CD4-positive, alpha-beta T cell treated with Interleukin-1 beta for 1 hour (primary cell): ENCODE measurements around the gene SNX22.
"Not testable (repeated sequence)": the region's sequence is repeated elsewhere in the genome, so short reads cannot be mapped to it uniquely, and the experiment has no call there.

Experiments
- DNase-seq, 2 donors: peaks; one replicate each; pipeline ENCODE4 v3.0.0-alpha.2; 2020 to 2022

The SNX22 gene

DNA sequence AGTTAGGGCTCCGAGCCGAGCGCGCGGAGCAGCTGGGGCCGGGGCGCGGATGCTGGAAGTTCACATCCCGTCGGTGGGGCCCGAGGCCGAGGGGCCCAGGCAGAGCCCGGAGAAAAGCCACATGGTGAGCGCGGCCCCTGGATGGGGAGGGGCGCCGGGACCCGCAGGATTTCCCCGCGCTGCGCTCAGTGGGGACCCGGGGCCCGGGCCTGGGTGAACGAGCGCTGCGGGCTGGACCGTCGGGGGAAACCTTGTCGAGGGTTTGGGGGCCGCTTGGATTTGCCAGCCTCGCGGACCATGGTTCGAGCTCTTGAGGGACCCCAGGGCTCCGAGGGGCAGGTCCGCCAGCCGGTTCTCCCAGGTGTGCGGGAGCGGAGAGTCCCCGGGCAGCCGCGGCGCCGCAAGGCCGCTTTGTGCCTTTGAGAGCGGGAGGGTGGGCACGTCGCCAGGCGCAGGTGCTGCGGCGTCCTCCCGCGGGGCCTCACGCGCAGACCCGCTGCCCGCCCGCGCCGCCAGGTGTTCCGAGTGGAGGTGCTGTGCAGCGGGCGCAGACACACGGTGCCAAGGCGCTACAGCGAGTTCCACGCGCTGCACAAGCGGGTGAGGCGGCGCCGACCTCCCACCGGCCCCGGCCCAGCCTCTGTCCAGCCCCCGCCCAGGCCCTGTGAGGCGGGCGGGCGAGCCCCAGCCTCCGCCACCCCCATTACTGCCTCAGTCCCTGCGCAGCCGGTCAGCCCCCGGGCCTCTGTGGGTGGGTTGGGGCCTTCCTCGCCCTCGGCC is at the start of gene SNX22:
TSS of gene SNX22 (plus strand) at position 5 of the 780 bp plus-strand sequence. CDS start at position 50, 45 bp downstream.
- DNase-seq = peak in 1 of 2 donors; percentile 28

DNA sequence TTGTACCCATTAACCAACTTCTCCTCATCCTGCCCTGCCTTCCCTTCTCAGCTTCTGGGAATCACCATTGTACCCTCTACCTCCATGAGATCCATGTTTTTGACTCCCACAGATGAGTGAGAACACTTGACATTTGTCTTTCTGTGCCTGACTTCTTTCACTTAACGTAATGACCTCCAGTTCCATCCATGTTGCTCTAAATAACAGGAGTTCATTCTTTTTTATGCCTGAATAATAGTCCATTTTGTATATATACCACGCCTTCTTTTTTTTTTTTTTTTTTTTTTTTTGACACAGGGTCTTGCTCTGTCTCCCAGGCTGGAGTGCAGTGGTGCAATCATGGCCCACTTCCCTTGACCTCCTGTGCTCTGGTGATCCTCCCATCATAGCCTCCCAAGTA is 49.0 kb upstream of the SNX22 start:
- no peak for DNase-seq

DNA sequence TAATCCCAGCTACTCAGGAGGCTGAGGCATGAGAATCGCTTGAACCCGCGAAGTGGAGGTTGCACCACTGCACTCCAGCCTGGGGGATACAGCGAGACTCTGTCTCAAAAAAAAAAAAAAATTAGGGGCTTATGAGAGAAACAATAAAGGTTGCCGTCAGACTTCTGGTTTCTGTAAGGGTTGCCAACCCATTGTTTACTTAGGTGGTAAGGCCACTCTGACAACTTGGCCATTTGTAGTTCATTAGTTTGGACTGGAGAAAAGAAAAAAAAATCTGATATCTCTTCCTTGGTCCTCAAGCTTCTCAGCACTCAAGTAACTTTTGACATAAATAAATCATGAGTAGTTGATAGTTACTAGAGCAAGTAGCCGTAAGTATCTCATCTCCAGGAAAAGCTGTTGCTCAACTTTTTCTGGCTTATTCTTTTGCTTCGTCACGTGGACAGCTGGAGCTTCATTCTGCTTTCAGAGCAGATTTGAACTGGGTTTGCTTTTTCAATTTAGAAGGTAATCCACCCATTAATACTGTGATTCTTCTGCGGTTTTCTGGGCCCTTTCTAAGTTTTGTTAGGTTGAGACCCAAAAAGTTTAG is 46.3 kb upstream of the SNX22 start:
- DNase-seq = no peak

DNA sequence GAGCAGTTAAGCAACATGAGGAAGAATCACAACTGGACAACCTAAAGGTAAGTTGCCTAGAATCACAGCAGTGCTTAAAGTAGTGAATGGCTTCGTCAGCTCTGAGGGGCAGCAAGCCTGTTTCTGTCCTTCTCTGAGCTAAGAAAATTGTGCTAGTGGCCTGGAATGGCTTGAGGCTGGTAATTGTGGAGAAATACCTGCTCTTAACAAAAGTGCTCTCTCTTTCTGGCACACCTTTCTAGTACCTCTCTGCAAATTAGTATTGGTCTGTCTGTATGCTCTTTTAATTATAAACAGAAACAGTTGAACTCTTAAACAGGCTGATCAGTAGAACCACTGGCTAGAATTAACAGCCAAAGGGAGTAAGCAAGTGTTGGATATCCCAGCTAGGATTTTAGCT is 44.2 kb upstream of the SNX22 start:
- no peak for DNase-seq

DNA sequence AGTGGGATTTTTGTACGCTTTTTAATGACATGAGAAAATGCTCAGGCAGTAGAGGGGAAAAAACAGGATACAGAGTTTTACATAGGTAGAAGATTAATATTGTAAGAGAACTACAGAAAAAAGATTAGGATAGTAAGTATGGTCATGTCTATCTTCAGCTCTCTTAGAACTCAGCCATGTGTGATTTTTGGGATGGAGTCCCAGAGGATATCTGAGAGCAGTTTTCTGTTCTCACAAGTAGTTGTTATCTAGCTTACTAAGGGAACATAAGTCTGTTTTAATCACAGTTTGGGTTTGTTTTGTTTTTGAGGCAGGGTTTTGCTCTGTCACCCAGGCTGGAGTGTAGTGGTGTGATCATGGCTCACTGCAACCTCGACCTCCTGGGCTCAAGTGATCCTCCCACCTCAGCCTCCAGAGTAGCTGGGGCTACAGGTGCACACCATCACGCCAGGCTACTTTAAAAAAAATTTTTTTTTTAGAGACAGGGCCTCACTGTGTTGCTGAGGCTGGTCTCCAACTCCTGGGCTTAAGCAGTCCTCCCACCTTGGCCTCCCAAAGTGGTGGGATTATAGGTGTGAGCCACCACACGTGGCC is 41.3 kb upstream of the SNX22 start:
- DNase-seq = not testable (repeated sequence)

DNA sequence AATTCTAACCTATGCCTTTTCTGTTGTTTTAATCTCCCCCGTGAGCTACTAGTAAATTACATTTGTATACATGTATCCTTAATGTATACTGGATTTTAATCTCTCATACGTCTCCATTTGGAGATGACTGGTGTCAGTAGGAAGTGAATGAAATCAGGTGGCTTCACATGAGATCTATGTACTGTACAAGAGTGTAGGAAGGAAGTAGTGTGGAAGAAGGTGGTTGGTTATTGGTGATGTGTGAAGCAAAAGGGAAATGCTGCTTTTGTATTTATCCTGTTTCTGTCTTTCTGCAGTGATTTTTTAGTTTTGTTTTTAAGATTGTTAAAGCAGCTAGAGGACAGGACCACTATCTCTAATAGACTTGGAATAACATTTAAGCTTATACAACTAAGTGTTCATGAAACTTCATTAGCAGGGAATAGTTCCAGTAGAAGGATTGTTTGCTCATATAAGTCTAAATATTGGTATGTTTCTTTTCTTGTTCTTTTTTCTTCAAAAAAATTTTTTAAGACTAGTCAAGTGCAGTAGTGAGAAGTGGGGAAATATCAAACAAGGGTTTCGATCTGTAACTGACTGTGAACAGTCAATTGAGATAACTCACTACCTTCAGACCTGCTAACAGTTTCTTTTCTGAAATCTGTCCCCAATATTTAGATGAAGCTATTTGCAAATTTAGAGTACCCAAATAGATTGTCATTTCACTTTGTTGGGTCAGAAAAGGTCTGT is 40.4 kb upstream of the SNX22 start:
- DNase-seq = peak in 1 of 2 donors; percentile 6

DNA sequence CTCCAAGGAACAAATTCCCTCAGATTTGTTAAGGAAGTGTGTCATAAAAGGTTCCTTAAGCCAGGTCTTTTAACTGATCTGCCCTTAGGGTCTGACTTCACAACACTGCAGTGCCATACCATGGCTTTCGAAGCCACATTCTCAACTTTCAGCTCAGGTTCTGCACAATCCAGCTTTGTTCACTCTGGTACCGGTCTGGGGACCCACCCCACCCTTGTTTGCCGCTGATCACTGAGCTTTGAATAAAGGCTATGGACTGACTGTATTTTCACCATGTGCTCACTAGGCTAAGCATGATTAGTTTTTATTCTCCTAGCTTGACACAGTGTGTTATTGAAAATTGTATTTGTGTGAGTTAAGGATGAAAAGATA is 39.9 kb upstream of the SNX22 start:
- no peak for DNase-seq

DNA sequence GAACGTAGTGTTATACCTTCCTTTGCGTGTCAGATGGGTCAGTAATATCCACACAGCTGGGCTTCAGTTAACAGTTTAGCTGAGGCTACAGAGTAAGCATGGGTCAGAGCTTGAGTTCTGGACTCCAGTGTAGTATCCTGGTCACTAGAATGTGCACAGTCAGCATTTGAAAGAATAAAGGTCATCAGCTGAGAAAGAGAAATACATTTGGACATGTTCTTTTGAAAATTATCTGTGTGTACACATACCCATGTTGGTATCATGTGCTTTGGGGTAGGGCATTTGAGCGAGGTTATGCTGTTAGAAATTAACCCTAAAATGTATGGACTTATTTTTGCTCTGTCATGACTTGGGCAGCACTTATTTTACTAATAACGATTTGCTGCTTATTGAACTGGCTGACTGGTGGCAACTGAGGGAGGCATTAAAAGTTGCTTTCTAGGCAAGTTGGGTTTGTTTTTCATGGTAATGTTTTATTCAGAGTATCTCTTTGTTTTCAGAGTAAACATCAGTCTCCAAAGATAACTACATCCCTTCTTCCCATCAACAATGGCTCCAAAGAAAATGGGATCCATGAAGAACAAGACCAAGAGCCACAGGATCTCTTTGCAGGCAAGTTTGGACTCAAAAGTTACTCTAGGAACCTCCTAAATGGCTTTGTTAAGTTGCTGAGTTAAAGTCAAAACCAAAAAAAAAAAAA is 39.3 kb upstream of the SNX22 start:
- no peak for DNase-seq

DNA sequence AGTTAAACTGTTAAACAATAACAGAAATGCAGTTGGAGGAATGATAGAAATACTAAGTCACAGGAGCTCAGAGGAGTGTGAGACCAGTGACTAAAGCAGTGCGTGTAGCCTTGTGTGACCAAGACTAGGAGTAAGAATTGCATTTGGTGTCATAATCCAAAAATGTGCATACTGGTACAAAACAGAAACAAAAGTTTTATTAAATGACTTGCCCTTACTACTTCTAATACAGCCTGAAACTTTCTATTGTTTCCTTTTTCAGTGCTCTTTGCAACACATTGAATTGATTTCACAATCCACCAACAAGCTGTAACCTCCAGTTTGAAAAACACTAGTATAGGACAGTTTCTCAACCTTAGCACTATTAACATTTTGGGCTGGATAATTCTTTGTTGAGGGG is 38.6 kb upstream of the SNX22 start:
- no peak for DNase-seq

DNA sequence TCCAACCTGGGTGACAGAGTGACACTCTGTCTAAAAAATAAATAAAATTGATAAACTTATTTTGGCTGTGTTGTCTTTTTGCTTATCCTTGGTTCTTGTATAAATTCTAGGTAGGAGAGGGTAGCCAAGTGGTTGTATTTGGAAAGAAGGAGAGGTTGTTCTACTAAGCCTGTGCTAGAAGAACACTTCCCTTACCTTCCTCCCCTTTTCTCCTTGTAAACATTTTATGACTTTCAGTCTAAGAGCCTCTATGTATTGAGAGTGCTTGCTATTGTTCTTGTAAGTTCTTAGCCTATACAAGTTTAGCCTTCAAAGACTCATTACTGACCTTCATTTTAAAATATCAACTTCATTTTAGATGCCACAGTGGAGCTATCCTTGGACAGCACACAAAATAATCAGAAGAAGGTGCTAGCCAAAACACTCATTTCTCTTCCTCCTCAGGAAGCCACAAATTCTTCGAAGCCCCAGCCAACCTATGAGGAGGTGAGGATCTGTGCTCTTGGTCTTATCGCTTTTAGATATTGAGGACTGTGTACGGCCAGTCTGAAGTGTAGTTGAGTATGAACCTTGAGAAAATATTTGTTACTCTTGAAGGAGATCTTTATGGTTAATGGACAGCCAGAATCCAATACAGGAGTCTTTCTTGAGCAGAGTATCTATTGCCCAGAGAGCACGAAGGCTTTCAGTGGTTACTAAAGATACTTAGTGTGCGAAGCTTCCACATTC is 33.6 kb upstream of the SNX22 start:
- no peak for DNase-seq

DNA sequence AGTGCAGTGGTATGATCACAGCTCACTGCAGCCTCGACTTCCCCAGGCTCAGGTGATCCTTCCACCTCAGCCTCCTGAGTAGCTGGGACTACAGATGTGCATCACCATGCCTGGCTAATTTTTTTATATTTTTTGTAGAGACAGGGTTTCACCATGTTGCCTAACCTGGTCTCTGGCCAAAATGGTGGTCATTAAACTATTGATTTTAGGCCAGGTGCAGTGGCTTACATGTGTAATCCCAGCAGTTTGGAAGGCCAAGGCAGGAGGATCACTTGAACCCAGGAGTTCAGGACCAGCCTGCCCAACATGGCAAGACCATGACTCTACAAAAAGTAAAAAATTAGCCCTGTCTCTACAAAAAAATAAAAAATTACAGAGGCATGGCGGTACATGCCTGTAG is 31.2 kb upstream of the SNX22 start:
- DNase-seq = not testable (repeated sequence)

DNA sequence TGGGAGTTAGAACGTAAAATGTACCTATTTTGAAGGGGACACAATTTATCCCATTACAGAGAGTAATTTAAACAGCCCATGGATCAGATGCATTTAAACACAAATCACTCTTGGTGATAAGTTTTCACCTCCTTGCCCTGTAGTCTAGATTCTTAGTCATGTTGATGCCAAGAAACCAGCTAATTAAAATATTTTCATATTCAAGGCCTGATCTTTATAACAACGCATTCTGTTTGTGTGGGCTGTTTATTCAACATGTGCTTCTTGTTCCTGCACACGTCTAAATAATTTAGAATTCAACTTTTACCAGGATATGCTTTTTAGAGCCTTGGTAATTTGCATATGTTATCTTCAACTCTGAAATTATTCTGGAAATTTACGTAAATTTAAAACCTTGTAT is 29.9 kb upstream of the SNX22 start:
- DNase-seq = no peak

DNA sequence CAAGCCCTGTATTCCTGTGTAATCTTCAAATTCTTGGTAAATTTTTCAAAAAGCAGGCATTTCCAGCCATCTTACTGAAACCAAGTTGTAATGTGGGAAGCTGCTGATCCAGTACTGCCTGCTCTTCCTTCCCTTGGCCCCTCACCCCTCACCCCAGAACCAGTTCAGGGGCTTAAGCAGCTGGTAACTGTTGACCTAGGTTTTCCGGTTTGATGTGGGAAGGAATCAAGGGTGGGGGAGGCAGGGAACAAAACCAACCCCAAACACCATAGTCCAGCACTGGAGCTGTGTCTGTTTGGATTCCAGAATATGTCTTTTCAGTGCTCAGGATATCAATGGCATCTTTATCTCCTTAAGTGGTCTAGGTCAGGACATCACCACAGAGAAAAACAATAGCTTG is 29.1 kb upstream of the SNX22 start:
- DNase-seq = no peak

DNA sequence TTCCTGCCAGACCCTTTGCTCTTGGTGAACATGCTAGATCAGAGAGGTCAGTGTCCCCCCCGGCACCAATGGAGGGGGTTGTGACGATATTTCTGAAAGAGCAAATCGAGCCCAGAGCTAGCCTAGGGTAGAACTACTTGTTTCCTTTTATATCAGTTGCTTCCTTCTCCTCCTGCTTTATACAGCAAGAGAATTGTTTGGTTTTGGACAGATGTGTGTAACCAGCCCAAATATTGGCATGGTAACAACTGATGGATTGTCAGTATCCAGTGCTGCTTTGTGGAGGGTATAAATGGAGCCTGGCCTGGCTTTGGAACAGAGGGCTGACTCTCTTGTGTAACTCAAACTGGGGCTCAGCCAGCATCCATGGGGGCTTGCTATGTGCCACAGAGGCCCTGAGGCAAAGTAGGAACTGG is 28.6 kb upstream of the SNX22 start:
- no peak for DNase-seq

DNA sequence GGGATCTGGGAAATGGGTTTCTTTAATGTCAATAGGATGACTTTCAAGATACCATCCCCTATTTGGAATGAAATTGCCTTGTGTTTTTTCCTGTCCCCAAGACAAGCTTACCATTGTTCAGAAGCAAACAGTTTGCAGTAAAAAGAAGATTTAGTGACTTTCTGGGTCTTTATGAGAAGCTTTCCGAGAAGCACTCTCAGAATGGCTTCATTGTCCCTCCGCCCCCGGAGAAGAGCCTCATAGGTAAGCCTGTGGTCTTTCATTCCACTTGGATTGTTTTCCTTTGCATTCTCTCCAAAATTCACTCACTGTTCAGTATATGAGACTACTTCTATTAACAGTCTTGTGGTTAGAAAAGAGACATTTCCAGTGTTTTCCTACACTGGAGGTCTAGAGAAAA is 25.6 kb upstream of the SNX22 start:
- DNase-seq = no peak

DNA sequence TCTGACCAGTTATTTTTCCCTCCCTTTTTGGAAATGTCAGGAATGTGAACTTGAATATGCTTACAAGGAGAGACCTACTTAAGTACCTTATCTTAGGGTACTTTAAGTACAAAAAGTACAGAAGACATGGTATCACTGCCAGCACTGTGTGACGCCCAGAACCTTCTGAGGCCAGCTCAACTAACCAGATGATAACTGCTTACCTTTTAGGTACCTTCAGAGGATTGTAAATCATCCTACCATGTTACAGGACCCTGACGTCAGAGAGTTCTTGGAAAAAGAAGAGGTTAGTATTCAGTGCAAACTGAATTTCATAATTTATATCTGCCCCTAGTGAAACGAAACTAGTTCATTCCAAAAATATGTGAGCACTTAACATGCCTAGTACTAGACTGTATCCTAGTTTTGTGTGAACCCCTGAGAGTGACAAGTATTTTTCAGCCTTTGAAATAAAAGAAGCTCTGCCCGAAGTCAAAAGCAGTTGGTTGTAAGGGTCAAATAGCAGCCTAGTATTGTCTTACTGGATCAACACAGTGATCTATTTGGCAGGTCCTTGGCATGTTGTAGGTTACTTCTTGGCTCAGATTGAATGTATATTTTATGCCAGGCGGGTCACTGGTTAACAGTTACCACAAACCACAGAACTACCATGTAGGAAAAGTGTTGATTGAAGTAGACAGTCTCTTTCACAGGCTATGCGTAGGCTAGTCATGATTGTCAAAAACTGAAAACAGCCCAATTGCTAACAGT is 23.8 kb upstream of the SNX22 start:
- no peak for DNase-seq

DNA sequence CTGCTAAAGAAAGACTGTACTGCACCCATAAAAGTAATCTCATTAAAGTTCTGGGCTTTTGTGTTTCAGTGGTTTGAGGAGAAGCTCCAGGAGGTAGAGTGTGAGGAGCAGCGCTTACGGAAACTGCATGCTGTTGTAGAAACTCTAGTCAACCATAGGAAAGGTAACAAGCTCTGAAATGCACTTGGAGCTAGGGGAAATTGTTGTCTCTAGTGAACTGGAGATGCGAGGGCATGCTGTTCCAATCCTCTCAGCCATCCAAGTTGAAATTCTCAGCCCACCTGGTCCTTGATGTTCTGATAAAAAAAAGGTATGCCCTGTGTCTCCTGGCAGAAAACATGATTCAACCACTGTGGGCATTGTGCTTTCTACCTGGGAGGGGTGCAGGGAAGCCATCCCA is 21.4 kb upstream of the SNX22 start:
- no peak for DNase-seq

DNA sequence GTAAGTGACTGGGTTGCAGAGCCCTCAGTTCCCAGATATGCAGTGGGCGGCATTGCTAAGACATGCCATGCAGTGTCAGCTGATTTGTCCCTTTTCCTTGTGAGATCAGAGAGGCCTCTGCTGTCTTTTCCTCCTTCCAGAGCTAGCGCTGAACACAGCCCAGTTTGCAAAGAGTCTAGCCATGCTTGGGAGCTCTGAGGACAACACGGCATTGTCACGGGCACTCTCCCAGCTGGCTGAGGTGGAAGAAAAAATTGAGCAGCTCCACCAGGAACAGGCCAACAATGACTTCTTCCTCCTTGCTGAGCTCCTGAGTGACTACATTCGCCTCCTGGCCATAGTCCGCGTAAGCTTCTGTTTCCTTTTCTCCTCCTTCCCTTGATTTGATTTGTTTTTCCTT is 20.0 kb upstream of the SNX22 start:
- no peak for DNase-seq

DNA sequence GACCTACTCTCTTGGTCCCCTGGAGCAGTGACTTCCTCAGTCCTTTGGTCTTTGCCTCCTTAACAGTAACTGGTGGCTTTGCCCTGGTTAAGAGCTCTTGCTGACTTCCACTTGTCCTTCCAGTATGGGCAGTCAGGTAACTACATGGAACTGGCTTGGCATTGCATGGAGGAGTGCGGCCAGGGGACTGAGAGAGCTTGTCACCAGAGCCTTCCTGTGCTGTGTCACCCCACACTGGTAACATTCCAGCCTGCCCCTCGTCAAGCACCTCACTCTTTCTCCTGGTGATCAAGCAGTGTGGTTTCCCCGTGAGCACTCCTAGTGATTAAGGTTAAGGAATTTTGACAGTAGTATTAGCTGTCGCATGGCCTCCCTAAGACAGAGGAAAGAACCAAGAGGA is 19.3 kb upstream of the SNX22 start:
- DNase-seq = no peak

DNA sequence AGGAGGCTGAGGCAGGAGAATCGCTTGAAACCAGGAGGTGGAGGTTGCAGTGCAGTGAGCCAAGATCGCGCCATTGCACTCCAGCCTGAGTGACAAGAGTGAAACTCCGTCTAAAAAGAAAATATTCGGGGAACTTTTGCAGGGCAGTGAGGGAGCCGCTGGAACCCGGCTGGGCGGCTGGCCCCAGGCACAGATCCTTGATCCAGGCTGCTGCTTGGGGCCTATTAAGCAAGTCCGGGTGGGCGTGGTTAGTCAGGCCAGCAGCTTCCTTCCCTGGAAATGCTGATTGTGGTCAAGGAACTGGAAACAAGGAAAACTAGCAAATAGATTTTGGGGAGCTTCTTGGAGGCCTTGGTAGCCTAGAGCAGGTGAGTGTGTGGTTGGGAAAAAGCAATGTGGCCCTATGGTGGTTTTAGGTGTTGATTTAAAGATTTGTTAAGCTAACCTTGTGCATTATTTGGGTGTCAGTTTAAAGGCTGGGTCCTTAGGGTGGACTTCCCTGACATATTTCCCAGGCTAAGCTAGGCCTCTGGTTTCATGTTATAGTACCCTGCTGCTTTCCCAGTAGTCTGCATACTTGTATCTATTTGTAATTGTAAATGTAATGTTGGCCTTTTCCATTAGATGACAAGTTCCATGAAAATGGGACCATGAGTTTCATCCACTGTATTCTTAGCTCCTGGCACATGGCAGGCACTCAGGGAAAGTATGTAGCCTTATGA is 17.7 kb upstream of the SNX22 start:
- DNase-seq = no peak

DNA sequence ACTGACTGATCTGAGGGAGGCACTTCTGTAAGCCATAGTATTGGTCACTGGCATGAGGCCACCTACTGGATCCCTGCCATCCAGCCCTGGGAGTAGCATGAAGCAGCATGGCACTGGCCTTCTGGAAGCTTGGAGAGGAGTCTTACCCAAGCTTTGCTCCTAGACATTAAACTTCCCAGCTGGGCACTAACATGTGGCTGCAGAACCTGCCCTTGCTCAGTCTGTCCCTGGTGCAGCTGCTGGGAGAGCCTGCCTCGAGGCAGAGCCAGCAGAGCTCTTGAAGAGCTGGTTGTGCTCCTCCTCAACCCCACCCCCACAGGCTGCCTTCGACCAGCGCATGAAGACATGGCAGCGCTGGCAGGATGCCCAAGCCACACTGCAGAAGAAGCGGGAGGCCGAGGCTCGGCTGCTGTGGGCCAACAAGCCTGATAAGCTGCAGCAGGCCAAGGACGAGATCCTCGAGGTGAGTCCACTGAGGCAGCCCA is 17.1 kb upstream of the SNX22 start:
- no peak for DNase-seq
